ENCODE data around the gene LY9.
A peak's percentile ranks its signal among the peaks of the same experiment; 100 is the strongest.

LY9 gene

GRCh38 chr1:160801836-160802580 is 6.0 kb downstream of the LY9 start:
- no peak for ATAC-seq
- no peak for DNase-seq

GRCh38 chr1:160806109-160806665 is 10.2 kb downstream of the LY9 start:
- DNase-seq = no peak

GRCh38 chr1:160806784-160807183 is 10.8 kb downstream of the LY9 start:
- ATAC-seq = no peak
- no peak for DNase-seq

More at GRCh38 chr1:160806109-160806665, 10.2 kb downstream of the LY9 start:
- ATAC-seq = peak; percentile 79

- no peak for DNase-seq
- ATAC-seq = peak; percentile 60
These were observed 11.3 kb downstream of the LY9 start for GRCh38 chr1:160807247-160807646.

- DNase-seq = no peak
- no peak for ATAC-seq
These were observed 11.8 kb downstream of the LY9 start for GRCh38 chr1:160807738-160808137.

GRCh38 chr1:160808289-160808688 is 12.3 kb downstream of the LY9 start:
- DNase-seq = no peak
- ATAC-seq = no peak

- no peak for DNase-seq
- ATAC-seq = no peak
These were observed 14.5 kb downstream of the LY9 start for GRCh38 chr1:160810486-160810885.

- no peak for ATAC-seq
- no peak for DNase-seq
These were observed 15.2 kb downstream of the LY9 start for GRCh38 chr1:160811147-160811546.

GRCh38 chr1:160813215-160813614 is 17.2 kb downstream of the LY9 start:
- DNase-seq = no peak
- ATAC-seq = peak; percentile 79

- no peak for DNase-seq
- no peak for ATAC-seq
These were observed 18.3 kb downstream of the LY9 start for GRCh38 chr1:160814316-160814715.

GRCh38 chr1:160814856-160815255 is 18.9 kb downstream of the LY9 start:
- no peak for ATAC-seq

GRCh38 chr1:160818207-160818937 is 22.4 kb downstream of the LY9 start:
- ATAC-seq (no peak), DNase-seq (no peak)

More at GRCh38 chr1:160814856-160815255, 18.9 kb downstream of the LY9 start:
- no peak for DNase-seq

- ATAC-seq = no peak
- DNase-seq = no peak
These were observed 23.2 kb downstream of the LY9 start for GRCh38 chr1:160819186-160819585.

- ATAC-seq (no peak), DNase-seq (no peak)
These were observed 25.7 kb downstream of the LY9 start for GRCh38 chr1:160821627-160822026.

GRCh38 chr1:160823296-160823695 is 27.3 kb downstream of the LY9 start:
- DNase-seq (no peak), ATAC-seq (no peak)

GRCh38 chr1:160826546-160826945 is 30.6 kb downstream of the LY9 start:
- no peak for ATAC-seq

GRCh38 chr1:160827418-160827817 is 31.4 kb downstream of the LY9 start:
- no peak for ATAC-seq
- DNase-seq = no peak

More at GRCh38 chr1:160826546-160826945, 30.6 kb downstream of the LY9 start:
- no peak for DNase-seq

GRCh38 chr1:160829766-160830165 is 33.8 kb downstream of the LY9 start:
- ATAC-seq (no peak), DNase-seq (no peak)

GRCh38 chr1:160830321-160831153 is 34.6 kb downstream of the LY9 start:
- DNase-seq (peak; percentile 89), ATAC-seq (peak; percentile 78)

GRCh38 chr1:160834945-160835565 is 39.1 kb downstream of the LY9 start:
- DNase-seq (peak; percentile 66), ATAC-seq (no peak)

- ATAC-seq (no peak), DNase-seq (no peak)
These were observed 39.8 kb downstream of the LY9 start for GRCh38 chr1:160835751-160836150.

- DNase-seq (no peak), ATAC-seq (no peak)
These were observed 40.6 kb downstream of the LY9 start for GRCh38 chr1:160836561-160836960.

All from stimulated activated naive CD8-positive, alpha-beta T cell treated with anti-CD3 and anti-CD28 coated beads, Interleukin-15, Interleukin-2, amounts not matched to agents 100 U/mL and 50 U/mL, for 24 hours (primary cell).